NCI-H146 treated with DMSO at 0.1 percent for 48 hours (cell line): ENCODE data around the gene FAM209B.
"Not testable (repeated sequence)": the region's sequence is repeated elsewhere in the genome, so short reads cannot be mapped to it uniquely, and the experiment has no call there.

Experiments
- DNase-seq: peaks from one replicate; lab custom pipeline; 2025; ENCODE audit not compliant: unreplicated experiment; lab: John Stamatoyannopoulos, UW

FAM209B gene

DNA sequence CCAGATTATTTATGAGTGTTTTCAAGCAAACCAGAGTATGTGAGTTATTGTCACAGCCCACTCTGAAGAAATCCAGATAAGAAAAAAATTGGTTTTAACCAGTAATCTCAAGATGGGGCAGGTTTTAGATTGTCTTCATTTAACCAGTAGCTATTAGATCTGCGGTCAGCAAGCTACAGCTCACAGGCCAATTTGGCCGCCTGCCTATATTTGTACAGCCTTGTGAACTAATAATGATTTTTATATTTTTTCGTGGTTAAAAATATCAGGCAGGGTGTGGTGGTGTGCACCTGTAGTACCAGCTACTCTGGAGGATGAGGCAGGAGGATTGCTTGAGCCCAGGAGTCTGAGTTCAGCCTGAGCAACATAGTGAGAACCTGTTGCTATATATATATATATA is 5.0 kb downstream of the FAM209B start:
- no peak for DNase-seq

DNA sequence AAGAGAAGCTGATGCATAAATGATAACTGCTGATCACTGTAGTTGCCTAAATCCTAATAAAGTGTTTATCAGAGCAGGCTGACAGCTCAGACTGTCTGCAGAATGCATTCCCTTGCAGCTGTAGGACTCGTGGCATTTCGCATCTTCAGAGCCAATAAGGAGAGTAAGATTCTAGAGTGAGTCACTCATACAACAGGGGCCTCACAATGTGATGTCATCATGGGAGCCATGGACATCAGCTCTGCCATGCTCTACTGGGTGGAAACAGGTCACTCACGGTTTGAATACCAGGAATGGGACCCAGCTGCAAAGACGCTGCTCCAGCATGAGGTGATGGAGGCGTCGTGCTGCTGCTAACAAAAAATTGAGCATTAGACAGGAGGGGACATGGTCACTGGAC is 7.4 kb downstream of the FAM209B start:
- DNase-seq, result no peak

DNA sequence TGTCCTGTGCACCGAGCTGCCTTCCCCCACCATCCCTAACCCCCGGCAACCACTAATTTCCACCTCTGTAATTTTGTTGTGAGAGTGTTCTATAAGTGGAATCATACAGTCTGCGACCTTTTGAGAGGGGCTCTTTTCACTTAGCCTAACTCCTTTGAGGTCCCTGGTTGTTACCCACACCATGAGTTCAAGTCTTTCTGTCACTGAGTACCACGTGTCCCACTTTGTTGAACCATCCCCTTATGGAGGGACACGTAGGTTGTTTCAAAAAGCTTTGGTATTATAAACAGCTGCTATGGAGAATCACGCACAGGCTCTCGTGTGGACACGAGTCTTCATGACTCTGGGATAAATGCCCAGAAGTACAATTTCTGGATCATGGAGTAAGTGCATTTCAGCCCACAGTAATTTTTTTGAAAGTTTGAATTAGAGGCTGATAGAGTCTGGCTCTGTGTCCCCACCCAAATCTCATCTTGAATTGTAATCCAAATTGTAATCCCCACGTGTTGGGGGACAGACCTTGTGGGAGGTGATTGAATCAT is 9.5 kb downstream of the FAM209B start:
- no peak for DNase-seq

DNA sequence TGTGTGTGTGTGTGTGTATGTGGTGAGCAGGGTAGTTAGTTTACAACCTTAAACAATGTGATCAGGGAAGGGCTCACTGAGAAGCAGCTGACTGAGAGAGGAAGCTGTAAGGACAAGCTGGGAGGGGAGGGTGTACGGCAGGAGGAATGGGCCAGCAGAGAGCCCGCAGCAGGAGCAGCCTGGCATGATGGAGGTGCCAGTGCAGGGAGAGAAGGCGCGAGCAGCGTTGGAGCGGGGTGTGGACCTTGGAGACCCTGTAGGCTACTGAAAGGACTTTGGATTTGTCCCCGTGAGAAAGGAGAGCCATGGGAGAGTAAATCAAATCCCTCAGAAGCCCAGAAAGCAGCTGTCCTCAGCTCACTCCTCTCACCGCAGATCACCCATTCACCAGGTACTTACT is 18.5 kb downstream of the FAM209B start:
- no peak for DNase-seq

DNA sequence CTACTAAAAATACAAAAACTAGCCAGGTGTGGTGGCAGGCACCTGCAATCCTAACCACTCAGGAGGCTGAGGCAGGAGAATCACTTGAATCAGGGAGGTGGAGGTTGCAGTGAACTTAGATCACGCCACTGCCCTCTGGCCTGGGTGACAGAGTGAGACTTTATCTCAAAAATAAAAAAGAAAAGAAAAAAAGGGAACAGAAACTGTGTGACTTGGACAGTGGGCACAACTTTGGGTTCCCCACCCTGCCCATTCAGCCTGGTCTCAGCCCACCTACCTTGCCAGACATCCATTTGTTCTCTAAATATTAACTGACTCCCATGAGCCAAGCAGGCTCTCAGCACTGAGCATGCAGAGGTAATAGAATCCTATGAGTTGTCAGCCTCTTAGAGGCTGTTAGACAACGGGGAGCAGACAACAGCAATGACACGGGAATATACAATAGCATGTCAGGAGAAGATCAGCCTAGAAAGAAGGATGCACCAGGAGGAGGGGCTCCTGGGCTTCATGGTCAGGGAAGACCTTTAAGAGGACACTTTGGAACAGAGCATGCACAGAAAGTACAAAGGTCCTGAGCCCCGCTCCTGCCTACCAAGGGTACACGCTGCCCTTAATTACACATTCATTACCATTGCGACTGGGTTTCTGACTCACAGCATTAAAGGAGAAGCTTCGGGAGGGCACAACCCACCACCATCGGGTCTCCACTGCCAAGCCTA is 20.0 kb downstream of the FAM209B start:
- no peak for DNase-seq

DNA sequence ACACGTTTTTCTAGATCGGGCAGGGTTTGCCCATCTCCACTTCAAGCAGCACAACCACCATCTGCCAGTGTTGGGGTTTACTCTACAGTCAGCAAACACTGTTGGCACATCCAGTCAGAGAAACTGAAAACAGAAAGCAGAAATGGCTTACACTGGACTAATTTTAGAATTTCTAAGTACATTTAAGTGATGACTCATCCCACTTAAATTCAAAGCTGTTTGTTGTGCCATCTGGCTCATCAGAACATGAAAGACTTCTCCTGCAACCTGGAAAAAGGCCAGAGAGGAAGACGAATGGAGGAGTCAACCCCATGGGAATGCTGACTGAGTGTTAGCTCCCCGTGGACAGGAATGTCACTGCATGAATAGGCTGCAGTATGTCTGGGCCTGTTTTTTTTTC is 21.8 kb downstream of the FAM209B start:
- DNase-seq, result no peak

DNA sequence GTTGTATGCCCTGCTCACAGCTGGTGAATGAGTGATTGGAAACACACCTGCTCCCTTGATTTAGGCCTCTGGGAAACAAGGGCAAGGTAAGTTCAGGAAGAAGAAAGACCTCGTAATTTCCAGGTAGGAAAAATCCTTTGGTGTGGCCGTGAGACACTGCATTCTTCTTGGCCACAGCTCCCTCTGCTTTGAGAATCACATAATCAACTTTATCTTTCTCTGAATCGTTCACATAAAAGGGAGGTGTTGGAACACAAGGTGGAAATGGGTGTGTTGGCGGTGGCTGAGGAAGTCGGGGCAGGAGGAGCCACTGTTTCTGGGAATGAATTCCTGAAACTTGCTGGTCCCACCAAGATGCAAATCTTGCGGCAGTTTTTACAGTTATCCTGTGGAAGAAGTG is 25.9 kb downstream of the FAM209B start:
- no peak for DNase-seq

DNA sequence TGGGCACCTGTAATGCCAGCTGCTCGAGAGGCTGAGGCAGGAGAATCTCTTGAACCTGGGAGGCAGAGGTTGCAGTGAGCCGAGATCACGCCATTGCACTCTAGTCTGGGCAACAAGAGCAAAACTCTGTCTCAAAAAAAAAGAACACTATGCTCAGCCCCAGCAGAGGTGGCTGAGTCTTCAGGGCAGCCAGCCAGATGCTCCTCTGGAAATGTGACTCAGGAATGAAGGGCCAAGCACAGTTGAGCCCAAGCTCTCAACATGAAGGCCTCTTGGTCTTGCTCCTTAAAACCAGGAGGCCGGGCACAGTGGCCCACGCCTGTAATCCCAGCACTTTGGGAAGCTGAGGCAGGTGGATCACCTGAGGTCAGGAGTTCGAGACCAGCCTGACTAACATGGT is 31.5 kb downstream of the FAM209B start:
- DNase-seq, result not testable (repeated sequence)

DNA sequence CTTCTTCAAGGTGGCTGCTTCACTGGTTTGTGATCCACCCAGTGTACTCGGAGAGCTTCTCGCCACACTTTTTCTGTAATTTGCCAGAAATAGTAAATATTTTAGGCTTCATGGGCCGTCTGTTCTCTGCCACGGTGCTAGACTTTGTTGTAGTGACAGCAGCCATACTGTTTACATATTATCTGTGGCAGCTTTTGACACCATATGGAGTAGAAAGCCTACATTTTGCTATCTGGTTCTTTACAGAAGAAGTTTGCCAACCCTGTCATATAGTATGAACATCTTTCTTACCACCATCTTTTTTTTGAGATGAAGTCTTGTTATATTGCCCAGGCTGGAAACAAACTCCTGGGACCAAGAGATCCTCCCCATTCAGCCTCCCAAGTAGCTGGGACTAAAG is 32.5 kb downstream of the FAM209B start:
- DNase-seq, result no peak

DNA sequence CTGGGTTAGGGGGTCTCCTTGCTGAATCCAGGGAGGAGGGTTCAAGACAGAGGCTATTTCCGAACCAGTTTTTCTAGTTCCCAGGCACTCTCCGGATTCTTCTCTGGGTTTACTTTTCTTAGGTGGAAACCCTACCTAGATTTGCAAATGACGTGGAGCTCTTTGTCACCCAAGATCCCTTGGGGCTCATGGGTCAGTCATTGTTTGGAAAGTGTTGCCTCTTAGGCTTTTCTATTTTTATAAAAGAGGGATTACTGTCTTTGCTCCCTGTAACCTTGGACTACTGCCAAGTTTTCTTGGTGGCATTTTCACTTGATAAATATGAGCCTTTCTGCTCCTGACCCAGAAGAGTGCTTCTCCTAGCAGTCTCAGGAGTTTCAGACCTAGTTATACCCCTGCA is 33.6 kb downstream of the FAM209B start:
- DNase-seq, result no peak

DNA sequence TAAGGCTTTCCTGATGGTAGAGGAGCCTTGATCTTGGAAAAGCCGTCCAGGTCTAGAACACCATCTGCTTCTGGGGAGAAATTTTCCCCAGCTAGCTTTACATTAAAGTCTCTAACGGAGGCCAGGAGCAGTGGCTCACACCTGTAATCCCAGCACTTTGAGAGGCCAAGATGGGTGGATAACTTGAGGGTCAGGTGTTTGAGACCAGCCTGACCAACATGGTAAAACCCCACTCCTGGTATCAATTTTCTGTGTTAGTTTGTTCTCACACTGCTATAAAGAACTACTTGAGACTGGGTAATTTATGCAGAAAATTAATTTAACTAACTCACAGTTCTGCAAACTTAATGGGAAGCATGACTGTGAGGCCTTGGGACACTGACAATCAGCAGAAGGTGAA is 37.8 kb downstream of the FAM209B start:
- no peak for DNase-seq

DNA sequence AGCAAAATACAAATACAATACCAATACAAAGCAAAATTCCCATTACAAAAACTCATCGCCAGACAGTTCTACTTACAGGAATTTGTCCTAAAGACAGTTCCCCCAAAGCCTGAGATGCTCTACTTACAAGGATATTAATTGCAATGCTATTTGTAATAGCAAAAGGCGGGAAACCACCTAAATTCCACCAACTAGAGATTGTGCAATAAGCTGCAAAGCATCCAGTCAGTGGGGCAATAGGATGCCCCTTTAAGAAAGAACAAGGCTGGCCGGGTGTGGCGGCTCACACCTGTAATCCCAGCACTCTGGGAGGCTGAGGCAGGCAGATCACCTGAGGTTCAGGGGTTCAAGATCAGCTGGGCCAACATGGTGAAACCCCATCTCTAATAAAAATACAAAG is 39.1 kb downstream of the FAM209B start:
- no peak for DNase-seq

DNA sequence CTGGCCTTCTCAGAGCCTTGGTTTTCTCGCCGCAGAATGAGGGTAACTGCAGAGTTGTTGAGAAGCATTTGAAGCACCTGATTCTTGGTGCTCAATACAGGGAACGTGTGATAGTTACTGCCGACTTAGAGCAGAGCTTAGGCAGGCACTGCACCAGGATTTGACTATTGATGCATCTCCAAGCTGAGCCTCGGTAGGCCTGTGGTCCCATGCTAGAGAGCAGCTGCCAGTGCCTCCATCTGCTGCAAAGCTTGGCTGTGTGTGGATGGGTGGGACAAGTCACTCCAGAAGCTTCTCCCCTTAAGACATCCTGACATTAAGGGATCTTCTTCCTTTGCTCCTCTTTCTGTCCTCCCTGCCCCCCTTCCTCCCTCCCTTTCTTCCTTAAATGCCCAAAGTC is 40.9 kb downstream of the FAM209B start:
- DNase-seq, result no peak

DNA sequence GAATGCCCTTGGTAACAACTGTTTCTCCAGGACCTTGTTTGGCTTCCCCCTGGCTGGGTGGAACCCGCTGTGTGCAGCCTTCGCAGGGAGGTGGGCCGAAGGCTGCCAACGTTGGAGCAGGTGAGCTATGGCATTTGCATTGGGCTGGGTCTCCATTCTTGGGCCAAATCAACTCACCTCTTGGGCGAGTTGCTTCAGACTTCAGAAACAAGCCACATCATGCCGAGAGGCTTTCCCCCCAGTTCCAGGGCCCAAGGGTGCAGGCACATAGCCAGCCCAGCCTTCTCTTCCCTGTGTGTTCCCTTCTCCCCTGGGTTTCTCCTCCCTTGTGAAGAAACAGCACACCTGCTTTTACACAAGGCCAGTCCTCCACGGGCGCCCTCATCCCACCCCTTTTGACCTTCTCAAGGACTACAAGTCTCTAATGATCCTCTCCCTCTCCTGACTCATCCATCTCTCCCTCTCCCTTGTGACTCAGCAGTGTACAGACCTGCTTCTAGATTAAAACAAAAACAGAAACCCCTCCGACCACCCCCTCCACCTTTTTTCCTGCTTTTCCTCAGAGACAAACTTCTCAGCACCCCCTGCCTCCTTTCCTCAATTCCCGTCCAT is 41.6 kb downstream of the FAM209B start:
- no peak for DNase-seq

DNA sequence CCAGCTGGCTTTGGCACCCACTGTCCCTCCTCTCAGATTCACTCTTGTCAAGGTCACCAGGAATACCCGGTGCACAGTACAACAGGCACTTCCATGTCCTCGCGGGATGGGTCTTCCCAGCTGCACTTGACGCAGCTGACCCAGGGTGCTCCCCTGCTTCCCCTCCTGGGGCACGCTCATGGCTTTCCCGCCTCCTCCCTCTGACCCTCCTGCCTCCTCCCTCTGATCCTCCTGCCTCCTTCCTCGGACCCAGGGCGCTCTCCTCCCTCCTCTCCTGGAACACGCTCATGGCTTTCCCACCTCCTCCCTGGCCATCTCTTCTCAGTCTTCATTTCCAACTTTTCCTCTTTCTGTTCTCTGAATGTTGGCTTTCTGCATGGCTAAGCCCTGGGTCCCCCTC is 42.1 kb downstream of the FAM209B start:
- DNase-seq, result no peak

DNA sequence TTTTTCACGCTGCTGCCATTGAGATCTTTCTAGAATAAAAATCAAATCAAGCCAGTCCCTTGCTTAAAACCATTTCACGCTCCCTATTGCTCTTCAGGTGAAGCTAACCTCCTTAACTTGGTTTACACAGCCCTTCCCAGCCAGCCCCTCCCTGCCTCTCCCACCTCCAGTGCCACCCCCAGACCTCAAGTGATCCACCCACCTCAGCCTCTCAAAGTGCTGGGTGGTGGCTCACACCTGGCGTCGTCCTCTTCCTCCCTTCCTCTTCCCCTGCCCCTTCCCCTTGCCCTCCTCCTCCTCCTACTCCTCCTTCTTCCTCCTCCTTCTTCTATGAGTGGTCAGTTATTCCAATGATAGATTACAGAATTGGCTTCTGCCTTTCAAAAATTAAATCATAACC is 42.9 kb downstream of the FAM209B start:
- no peak for DNase-seq

DNA sequence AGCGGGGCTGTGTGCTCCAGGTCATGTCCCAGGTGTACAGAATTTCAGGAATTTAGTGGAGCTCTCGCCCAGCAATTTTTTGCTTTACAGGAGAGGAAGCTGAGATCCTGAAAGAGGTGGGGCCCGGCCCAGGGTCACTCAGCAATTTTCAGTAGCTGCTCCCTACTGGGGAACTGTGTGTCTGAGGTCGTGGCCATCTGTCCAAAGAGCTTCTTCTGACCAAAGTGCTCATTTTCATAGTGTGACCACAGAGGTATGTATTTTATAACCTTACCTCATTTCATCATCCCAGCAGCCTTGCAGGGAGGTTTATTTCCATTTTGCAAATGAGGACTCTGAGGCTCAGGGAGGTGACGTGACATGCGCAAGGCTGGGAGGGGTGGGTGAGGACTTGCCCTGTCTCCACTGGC is 46.3 kb downstream of the FAM209B start:
- DNase-seq, result no peak

DNA sequence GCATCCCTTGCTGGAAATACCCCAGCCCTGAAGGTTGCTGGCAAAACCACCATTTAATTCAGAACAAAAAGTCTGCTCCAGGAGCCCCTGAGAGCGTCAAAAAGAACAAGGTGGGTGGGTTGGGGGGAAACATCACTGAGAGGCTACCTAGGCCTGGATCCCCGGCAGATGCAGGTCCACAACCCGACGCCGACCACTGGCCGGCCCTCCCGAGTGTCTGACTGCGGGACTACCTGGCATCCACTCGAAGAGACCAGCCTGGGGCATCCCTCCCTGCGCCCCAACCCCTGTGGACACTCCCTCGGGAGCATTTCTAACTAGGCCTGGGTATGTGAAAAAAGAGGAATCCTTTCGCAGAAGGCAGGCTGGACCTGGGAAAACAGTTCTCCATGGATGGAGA is 47.2 kb downstream of the FAM209B start:
- DNase-seq, result no peak

DNA sequence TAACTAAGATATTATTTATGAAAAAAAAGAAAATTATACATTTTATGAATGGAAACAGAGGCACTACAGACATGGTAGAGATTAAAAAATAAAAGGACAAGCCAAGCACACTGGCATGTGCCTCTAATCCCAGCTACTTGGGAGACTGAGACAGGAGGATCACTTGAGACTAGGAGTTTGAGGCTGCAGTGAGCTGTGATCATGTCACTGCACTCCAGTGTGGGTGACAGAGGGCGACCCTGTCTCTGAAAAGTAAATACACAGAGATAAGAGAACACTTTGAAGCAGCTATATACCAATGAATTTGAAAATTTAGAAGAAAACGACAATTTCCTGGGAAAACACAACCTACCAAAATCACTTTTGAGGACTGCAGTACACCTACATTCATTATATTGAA is 48.7 kb downstream of the FAM209B start:
- DNase-seq, result no peak

DNA sequence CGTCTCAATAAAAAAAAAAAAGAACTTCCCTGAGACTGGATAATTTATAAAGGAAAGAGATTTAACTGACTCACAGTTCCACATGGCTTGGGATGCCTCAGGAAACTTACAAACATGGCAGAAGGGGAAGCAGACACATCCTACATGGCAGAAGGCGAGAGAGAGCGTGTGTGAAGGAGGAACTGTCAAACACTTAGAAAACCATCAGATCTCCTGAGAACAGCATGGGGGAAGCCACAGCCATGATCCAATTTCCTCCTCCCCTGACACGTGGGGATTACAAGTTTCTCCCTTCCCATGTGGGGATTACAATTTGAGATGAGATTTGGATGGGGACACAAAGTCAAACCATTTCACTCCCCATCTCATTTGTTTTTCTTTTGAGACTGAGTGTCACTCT is 49.5 kb downstream of the FAM209B start:
- no peak for DNase-seq

DNA sequence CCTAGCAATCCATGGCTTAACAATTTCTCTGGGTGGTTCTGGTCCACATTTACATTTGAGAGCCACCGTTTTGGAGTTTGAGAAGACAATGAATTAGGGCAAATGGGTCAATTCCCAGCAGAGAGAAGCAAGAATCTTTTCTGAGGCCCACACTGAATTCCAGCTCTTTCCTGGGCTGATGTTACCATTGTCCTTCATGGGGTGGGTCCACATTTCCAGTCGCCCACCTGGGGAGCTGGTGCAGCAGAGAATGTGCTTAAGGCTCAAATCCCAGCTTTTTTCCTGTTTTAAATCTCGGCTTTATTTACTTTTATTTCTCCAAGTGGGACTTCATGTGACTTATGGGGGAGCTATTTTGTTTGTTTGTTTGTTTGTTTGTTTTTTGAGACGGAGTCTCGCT is 51.9 kb downstream of the FAM209B start:
- no peak for DNase-seq
